Breast epithelium (tissue), 3 donors: ENCODE results near the gene WDR43.

Experiments used
- POLR2A ChIP-seq: fragments of 450-650 bp; IDR thresholded peaks from one replicate; pipeline ENCODE4 v1.6.1; 2016; ENCODE audit warnings: antibody characterized with exemption, mild to moderate bottlenecking, moderate library complexity
- TF ChIP-seq, protein P1 (sequence below), 3 donors: fragments of 450-650 bp; IDR thresholded peaks; one replicate each; pipeline ENCODE4 v1.5.1; 2016 to 2017; ENCODE audit warnings: antibody characterized with exemption in 3 of 3, mild to moderate bottlenecking in 3 of 3, moderate library complexity in 3 of 3

GRCh38 chr2:28976584-28976983 is 82.1 kb downstream of the WDR43 start:
- TF ChIP-seq, protein P1, sequence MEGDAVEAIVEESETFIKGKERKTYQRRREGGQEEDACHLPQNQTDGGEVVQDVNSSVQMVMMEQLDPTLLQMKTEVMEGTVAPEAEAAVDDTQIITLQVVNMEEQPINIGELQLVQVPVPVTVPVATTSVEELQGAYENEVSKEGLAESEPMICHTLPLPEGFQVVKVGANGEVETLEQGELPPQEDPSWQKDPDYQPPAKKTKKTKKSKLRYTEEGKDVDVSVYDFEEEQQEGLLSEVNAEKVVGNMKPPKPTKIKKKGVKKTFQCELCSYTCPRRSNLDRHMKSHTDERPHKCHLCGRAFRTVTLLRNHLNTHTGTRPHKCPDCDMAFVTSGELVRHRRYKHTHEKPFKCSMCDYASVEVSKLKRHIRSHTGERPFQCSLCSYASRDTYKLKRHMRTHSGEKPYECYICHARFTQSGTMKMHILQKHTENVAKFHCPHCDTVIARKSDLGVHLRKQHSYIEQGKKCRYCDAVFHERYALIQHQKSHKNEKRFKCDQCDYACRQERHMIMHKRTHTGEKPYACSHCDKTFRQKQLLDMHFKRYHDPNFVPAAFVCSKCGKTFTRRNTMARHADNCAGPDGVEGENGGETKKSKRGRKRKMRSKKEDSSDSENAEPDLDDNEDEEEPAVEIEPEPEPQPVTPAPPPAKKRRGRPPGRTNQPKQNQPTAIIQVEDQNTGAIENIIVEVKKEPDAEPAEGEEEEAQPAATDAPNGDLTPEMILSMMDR (IDR thresholded peaks at IDR 0.05), result no peak
- TF ChIP-seq POLR2A, result no peak
